ENCODE results near the gene BAHCC1.
A peak's percentile ranks its signal among the peaks of the same experiment; 100 is the strongest.

Gene BAHCC1

DNA sequence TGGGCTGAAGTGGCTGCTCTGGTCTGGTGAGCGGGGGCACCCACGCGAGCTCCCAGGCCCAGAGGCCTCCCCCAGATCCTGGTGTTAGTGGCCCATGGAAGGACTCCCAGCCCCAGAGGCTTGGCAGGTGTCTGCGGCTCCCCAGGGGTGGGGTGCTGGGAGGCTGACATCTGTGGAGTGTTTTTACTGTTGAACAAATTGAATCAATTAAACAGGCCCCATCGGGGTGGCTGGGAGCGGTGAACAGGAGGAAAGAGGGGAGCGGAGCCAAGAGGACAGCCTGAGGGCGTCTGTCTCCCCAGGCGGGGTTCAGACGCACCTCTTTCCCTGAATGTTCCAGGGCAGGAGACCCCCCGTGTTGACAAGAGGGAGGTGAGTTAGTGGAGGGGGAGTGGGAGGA lies 87.4 kb downstream of the BAHCC1 start:
- no peak for DNase-seq

DNA sequence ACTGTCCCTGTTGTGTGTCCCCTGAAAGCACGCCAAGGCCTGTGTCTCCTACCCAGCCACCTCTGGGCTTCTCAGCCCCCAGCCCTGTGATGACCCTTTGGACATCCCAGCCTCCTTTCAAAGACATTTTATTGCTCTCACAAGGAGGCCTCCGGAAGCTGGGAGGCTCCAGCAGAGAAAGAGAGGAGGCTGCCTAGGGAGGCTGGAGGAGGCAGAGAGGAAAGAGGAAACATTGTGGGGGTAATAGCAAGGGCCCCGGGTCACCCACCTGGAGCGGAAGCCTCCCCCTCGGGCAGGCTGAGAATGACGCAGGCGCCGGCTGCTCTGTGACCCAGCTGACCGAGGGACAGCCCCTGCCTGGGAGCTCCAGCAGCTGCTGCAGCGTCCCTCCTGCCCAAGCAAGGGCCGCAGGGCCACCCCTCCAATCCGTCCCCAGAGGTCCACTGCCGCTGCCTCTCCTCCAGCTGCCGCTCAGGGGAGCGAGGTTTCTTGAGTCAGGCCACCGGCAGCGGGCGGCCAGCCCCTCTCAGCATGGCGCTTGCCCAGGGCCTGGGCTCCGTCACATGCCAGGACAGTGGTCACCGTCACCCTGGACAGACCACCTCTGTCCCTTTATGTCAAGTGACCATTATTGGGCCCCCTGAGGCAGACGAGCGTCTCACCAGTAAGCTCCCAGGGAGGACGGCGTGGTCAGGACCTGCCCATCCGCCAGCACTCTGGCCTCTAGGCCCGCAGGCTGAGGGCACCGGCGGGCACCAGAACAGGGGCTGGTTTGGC lies 88.0 kb downstream of the BAHCC1 start:
- no peak for DNase-seq

DNA sequence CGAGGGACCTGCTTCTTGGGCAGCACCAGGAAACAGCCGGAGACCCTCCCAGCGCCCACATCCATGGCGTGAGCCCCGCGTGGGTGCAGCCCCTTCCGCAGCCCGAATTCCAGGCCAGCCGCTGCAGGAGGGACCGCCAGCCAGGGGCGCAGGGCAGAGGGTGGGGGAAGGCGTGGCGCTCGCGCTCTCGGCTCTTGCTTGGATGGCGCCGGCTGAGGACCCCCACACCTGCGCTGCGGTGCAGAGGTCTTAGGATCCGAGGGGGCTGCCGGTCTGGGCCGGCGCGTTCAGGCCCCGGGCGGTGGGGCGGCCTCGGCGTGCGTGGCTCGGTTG lies 88.6 kb downstream of the BAHCC1 start:
- DNase-seq = no peak

DNA sequence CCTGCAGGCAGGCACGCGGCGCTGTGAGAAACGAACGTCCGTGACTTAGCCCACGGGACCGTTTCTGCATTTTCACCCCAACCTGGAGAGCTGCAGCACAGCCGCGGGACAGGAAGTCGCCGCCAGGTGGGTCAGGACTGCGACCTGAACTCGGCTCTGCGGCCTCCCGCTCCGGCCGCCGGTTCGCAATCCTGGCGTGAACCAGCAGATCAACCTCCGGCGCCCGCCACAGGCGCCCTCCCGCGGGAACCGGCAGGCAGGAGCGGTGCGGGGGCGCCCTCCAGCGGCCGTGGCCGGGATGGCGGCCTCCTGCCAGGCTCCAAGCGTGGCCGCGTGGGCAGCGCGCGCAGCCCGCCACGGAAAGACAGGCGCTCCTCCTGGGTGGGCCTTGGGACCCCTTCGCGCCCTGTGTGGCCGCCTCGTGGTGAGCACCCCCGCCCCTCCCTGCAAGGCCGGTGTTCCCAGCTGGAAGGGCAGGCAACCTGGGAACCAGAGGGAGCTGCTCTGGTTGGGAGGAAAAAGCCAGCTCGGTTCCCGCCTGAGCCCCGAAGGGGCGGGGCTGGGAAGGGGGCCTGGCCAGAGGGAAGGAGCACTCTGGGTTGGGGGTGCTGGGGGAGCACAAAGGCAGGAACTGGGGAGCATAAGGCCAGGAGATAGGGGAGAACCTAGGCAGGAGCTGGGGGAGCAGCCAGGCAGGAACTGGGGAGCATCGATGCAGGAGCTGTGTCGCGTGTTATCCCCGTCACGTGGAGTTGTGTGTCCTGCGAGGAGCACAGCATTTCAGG lies 89.1 kb downstream of the BAHCC1 start:
- DNase-seq = peak; percentile 89

DNA sequence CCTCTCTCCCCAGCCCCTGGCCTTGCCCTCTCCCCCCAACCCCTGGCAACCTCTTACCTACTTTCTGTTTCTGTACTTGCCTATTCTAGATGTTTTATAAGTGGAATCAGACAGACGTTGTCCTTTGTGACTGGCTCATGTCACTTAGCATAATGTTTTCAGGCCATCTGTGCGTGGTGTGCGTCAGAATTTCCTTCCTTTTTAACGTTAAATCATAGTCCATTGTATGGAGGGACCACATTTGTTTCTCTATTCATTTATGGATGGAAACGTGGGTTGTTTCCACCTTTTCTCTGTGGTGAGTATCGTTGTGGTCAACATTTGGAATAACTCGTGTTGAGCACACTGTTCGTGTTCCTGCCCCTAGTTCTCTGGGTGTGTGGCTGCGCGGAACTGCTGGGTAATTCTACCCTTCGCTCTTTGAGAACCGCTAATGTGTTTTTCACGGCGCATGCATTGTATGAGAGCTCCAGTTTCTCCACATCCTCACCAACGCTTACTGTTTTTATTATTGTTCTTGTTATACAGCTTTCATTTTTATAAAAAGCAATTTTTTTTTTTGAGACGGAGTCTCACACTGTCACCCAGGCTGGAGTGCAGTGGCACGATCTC lies 91.0 kb downstream of the BAHCC1 start:
- no peak for DNase-seq

DNA sequence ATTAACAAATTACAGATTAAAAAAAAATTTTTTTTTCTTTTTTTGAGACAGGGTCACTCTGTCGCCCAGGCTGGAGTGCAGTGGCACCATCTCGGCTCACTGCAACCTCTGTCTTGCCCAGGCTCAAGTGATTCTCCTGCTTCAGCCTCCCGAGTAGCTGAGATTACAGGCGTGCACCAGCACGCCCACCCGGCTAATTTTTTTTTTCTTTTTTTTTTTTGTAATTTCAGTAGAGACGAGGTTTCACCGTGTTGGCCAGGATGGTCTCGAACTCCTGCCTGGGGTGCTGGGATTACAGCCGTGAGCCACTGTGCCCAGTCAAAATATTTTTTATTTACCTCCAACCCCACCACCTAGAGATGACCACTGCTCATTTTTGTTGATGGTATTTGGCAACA lies 91.8 kb downstream of the BAHCC1 start:
- DNase-seq = no peak

DNA sequence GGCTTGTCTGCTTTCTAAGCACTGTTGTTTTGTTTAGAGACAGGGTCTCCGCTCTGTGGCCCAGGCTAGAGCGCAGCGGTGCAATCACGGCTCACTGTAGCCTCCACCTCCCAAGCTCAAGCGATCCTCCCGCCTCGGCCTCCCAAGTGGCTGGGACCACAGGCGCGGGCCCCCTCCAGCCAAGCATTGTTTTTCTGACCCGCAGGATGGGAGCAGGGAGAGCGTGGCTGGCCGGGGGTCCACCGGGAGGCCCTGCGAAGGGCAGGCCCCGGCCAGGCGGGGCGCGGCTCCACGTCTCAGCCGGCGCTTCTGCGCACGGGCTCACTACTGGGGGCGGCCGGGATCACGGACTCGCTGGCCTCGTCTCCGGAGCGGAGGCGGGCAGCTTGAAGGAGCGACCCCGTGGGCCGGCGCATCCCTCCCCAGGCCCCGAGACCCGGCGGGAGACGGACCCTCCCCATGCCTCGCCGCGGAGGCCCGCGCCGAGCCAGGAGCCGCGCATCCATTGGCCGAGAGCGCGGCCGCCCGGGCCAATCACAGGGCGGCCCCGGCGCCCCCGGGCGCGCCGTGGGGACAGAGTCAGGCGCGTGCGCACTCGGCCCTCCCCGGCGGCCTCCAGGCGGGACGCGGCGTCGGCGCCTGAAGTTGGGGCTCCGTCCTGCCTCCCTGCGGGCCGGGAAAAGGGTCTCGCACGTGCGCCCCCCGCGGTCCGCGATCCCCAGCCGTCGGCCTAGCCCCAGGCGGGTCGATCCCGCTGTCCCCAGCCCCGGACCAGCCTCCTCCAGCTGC lies 92.4 kb downstream of the BAHCC1 start:
- DNase-seq = peak; percentile 80

DNA sequence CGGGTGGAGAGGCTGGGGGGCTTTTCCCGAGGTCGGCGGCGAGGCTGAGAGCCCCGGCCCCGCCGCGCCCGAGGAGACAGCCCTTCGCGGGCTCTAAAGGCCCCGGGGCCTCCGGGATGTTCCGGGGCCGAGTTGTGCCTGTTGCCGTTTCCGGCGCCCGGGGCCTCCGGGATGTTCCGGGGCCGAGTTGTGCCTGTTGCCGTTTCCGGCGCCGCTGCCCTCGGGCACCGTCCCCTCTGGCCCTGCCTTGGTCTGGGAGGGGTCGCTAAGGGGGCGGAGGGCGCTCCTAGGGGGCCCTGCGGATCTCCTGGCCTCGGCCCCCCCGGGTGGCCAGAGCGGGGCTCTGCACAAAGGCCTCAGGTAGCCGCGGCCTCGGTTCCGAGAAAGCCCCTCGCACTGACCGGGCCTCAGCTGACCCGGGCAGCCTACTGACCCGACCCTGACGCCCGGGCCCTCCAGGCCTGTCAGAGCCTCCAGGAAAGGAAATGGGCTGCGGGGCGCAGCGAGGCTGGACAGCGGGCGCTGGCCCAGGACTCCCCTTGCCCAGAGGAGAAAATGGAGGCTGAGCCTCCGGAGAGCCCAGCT lies 93.1 kb downstream of the BAHCC1 start:
- no peak for DNase-seq

DNA sequence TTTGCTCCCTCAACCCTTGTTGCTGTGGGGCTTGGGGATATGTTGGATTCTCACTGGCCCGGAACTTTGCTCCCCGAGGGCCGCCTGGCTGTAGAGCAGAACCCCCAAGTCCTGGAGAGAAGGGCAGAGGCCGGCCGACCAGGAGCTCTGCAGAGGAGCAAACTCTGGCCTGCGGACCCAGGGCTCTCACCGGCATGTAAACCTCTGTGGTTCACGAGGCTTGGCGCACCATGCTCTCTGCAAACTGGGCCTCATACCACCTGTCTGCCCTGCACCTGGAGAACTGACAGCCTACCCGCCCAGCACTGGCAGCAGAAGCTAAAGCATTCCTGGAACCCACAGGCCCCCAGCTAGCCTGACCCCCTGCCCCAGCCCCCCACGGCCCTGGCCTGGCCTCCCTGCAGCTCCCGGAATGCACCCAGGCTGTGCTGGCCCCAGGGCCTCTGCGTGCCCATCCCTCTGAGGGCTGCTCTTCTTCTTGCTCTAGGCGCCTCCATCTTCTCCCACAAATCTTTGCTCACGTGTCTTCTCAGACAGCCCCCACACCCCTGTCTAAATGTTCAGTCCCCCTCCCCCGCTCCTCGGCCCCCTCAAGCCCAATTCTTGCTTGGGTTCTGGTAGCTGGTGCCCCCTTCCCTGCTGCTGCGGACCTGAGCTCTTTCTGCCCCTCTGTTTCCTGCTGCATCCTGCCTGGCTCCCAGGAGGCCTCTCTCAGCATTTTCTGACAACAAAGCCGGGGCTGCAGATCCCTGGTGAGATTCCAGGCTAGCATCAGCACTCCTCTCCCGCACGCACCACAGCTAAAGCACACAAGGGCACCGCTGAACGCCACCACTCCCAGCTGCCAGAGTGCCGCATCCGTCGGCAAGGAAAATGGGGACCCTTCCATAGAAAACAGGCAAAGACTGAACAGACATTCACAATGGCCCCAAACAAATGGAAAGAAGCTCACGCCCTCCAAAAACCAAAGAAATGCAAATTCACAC lies 94.0 kb downstream of the BAHCC1 start:
- DNase-seq = no peak

DNA sequence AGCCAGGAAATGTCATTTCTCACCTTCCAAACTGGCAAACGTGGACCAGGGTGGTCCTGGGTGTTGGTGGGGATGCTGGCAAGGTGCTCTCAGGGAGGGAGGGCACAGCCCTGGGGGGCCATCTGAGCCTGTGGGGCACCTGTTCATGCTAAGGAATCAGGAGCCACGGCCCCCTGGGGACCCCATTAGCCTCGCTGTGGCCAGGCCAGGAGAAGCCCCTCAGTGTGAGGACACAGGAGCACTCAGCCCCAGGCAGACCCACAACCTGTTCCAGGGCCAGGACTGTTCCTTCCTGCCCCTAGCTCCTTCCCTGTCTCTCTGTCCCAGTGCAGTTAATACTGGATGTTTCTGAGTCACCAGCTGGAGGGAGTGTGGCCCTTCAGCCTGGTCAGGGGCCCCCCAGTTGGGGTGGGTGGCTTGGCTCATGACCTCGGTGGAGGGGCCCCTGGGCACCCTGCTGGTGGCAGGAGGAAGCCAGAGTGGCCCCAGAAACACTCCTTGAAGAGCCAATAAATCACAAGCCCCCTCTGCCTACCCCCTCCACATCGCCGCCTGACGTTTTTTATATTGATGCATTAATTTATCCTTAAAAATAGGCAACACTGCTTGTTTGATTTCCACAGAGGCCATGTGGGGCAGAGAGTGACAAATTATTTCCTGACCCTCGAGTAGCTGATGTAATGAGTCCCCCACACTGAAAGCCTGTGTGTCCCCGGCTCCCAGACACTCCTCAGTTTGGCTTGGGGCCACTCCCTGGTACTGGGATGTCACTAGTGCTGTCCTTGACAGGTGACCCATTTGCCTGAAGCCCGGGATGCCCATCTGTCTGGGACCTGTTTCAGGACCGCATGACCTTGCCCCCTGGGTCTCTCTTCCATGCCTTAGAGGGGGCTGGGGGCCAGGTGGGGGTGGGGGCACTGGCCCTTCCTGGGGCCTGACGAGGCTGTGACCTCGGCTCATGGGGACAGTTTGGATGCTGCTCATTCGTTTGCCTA lies 95.0 kb downstream of the BAHCC1 start:
- no peak for DNase-seq

DNA sequence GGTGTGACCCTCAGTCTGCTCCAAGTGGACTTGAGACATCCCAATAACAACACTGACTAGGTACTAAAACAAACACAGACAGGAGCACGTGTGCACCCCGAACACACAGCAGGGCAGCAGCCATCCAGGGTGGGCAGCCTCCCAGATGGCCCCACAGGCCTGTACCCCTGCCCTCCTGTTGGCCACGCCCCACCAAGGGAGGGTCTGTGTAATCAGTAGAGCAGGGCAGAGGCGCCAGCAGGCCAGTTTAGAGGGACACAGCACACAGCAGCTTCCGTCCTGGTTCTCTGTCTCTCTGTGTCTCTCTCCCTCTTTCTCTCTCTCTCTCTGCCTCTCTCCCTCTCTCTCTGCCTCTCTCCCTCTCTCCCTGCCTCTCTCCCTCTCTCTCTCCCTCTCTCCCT lies 95.9 kb downstream of the BAHCC1 start:
- no peak for DNase-seq

DNA sequence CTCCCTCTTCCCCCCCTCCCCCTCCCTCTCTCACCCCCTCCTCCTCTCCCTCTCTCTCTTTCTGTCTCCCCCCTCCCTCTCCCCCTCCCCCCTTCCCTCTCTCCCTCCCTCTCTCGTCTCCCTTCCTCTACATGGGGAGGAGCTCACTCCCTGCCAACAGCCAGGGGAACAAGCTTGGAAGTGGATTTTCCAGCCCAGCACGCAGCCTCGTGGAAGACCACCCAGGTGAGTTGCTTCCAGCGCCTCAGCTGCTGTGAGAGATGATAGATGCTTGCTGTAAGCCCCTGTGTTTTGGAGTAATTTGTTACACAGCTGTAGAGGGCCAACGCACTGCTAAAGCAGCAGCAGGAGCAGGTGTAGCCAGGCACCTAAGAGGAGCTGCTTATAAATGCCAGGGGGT lies 96.5 kb downstream of the BAHCC1 start:
- no peak for DNase-seq

DNA sequence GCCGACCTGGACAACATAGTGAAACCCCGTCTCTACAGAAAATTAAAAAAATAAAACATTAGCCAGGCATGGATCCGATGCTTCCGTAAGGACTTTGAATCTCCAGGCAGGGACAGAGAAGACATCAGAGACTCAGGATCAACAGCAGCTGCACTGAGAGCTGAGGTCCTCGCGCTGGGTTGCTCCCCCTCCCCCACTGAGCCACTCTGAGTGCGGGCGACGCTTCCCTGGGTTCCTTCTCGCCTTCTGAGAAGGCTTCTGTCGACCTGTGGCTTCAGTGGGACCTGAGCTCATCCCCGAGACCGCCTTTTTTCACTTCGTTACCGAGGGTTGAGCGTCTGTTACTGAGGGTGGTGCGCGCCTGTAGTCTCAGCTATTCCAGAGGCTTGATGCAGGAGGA lies 96.9 kb downstream of the BAHCC1 start:
- no peak for DNase-seq

DNA sequence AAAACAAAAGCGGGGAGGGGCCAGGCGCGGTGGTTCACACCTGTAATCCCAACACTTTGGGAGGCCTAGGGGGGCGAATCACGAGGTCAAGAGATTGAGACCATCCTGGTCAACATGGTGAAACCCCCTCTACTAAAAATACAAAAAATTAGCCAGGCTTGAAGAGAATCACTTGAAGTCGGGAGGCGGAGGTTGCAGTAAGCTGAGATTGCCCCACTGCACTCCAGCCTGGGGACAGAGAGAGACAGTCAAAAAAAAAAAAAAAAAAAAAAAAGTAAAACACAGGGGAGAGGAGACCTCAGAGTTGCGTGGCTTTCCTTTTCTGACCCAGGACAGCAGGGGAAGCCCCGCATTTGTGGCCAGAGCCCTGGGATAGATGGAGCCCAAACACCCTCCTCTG lies 97.4 kb downstream of the BAHCC1 start:
- no peak for DNase-seq

DNA sequence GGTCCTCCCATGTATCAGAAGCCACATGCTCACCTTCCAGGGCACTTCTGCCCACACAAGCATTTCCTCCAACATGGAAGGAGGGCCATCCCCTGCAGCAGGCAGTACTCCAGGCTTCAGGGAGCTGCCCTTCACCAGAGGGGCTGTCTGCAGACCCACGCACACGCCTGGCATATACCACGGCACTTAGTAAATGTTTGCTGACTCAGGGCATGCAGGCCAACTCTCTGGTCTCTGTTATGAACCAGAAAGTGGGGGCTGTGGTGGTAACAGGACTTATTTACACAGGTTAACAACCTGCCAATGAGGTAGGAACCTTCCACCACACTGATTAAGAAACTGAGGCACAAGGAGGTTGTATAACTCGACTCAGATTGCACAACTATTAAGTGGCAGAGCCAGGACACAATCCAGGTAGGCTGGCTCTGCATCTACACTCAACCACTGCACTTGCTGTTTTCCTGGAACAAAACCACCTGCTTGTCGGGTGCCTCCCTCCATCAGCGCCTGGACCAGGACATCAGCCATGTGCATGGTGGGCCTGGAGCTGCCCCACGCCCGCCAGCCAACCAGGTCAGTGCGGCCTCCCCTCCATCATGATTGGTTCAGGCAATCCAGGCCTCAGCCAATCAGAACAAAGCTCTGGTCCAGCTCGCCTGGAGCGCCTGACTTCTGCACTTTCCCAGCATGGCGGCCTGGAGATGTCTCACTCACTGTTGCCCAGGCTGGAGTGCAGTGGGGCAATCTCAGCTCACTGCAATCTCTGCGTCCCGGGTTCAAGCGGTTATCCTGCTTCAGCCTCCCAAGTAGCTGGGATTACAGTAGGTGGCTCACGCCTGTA lies 98.2 kb downstream of the BAHCC1 start:
- DNase-seq = no peak

DNA sequence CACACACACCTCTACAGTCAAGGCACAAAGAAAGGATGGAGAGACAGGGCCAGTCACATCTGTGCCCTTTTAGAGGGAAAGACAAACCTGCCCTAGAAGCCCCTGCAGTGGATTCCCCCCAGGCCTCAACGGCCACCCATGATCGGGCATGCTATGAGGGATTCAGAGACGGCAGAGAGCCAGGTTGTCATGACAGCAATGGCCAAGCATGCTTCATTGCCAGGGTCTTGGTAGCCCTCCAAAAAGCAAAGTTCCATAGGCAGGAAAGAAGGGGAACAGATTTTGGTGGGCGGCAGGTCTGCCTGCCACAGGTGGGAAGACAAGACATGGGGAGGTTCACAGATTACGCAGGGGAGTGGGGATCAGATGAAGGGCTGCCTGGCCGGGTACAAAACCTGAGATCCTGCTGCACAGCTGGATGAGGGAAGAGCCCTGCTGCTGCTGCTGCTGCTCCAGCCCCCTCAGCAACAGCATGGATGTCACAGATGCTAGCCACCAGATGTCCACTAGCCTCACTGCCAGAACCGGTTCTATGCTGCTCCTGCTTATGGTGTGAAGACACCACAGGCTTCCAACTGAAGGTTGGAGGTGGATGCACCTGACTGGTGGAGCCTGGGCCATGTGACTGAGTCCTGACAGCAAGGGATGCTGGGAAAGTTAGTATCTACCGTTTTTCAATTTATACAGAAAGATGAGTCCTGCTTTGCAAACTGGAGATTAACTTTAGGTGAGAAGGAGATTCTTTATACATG lies 99.5 kb downstream of the BAHCC1 start:
- no peak for DNase-seq

DNA sequence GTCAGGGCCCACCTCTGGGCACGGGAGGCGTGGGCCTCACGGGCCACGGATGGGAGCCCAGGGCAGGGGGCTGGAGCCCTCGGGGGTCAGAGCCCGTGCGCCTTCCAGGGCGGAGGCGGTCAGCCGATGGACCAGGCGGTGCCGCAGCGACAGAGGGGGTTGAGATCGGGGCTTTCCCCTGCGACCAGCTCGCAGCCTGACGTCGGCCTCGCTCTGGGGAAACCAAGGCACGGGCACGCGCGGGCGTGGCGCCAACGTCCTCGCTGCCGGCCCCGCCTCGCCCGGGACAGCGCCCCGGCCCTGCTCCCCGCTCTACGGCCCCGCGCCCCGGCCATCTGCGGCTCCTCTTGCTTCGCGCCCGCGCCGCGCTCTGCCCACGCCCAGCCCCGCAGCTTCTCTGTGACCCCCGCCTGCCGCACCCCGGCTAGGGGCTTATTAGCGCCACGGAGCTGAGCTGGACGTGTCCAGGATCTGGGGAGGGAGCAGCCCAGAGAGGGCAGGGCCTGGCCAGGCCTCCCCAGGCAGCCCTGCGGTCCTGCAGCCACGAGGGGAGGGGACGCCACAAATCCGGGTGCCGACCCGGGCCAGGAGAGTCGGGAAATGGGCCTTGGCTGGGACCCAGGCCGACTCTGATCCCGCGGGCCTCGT lies 103.8 kb downstream of the BAHCC1 start:
- no peak for DNase-seq

DNA sequence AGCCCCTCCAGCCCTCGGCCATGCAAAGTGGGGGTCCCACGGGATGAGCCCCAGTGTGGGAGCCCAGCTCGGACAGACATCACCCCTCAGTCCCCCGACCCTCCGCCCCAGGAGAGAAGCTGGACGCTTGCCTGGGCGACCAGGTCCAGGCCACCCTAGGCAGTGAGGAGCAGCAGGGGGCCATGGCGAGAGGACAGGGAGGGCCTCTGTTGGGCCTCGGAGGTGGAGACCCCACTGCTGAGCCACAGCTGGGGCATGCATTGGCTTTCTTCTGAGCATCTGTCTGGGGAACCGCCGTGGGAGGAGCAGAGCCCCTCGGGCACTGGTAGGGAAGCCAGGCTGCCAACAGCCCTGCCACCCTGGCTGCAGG lies 104.3 kb downstream of the BAHCC1 start:
- DNase-seq = no peak

Measured in activated naive CD4-positive, alpha-beta T cell treated with Interleukin-2 at 50 U/mL for 16 hours (primary cell).